Lung (tissue), 12 donors: ENCODE results near the gene C1orf210. TPM values are rescaled to one million over a fixed set of nuclear protein-coding genes. Genes with fewer than 3 reads are reported as not detected.

ENCODE experiments used
- ATAC-seq: fragments of 200-7000 bp; cut with Tn5 transposase; one replicate; pipeline ENCODE4 v1.9.1; 2020; ENCODE audit warnings: moderate number of reproducible peaks; ENCODE audit not compliant: insufficient read depth, low FRiP score
- DNase-seq, 3 donors: peaks; one replicate each; pipeline ENCODE4 v3.0.0-alpha.2; 2013 to 2017
- H3K27ac ChIP-seq, 2 donors: one replicate each; pipeline ENCODE4 v1.5.1; 2013; ENCODE audit warnings: mild to moderate bottlenecking in 2 of 2, moderate library complexity in 2 of 2, control low read depth in 1 of 2, inconsistent platforms in 1 of 2, low read depth in 1 of 2, low read length in 1 of 2
- H3K27me3 ChIP-seq, 3 donors: one replicate each; pipeline ENCODE4 v1.5.1; 2013; ENCODE audit warnings: low read length in 2 of 3; ENCODE audit not compliant: control insufficient read depth in 3 of 3, insufficient read depth in 3 of 3
- H3K36me3 ChIP-seq, 4 donors: one replicate each; pipeline ENCODE4 v1.5.1; 2013; ENCODE audit warnings: low read length in 4 of 4, mild to moderate bottlenecking in 1 of 4, moderate library complexity in 1 of 4; ENCODE audit not compliant: control insufficient read depth in 4 of 4, insufficient read depth in 4 of 4
- H3K4me1 ChIP-seq, 5 donors: one replicate each; pipeline ENCODE4 v1.5.1; 2013; ENCODE audit warnings: low read length in 5 of 5, mild to moderate bottlenecking in 2 of 5, moderate library complexity in 1 of 5; ENCODE audit not compliant: control insufficient read depth in 5 of 5, insufficient read depth in 5 of 5
- H3K4me3 ChIP-seq: one replicate; pipeline ENCODE4 v1.5.1; 2013; ENCODE audit warnings: mild to moderate bottlenecking, control low read depth, moderate library complexity
- H3K9ac ChIP-seq, 2 donors: one replicate each; pipeline ENCODE4 v1.5.1; 2013; ENCODE audit warnings: low read length in 2 of 2, control low read depth in 1 of 2; ENCODE audit not compliant: insufficient read depth in 1 of 2
- H3K9me3 ChIP-seq, 4 donors: one replicate each; pipeline ENCODE4 v1.5.1; 2013; ENCODE audit warnings: low read length in 3 of 4, mild to moderate bottlenecking in 1 of 4, moderate library complexity in 1 of 4; ENCODE audit not compliant: control insufficient read depth in 4 of 4, insufficient read depth in 3 of 4
- CTCF ChIP-seq: IDR thresholded peaks from 2 replicates; pipeline ENCODE4 v1.5.1; 2012; ENCODE audit warnings: mild to moderate bottlenecking; ENCODE audit errors: control extremely low read depth, extremely low read depth
- WGBS, 2 donors: extraction: QIAGEN DNeasy Blood & Tissue Kit; methylation state at CpG; one replicate each; pipeline ENCODE4 v1.1.7; 2013; 5-methylcytosine and 5-hydroxymethylcytosine counted together
- polyA plus RNA-seq, 2 donors: library from polyadenylated mRNA; stranded (reverse); fragments of 200-250 nt; gene quantifications; one replicate each; pipeline ENCODE4 v1.2.1, GENCODE V29; 2013
- total RNA-seq, 2 donors: library from RNA; depleted of rRNA in 1 of 2; stranded (reverse); fragments of >200 nt in 1 of 2; gene quantifications; one replicate each; pipeline ENCODE4 v1.2.1, GENCODE V29; 2014 to 2021
- donor health status: control.
- donor health status: control.
- donor health status: Bipolar disorder and iron deficiency.
- donor health status: healthy.
- donor health status: DM: yes; HTN: yes; CAD: no.

Gene C1orf210
- total and polyA plus RNA-seq, 4 donors, result 10.4 to 25.9 (median 21.0) TPM

- Histone ChIP-seq H3K27ac (no peak overlapping the region), H3K9ac (no peak overlapping the region), H3K27me3 (no peaks in the 10 kb centered on the region), H3K36me3 (no peaks in the 10 kb centered on the region), H3K9me3 (no peaks in the 10 kb centered on the region), H3K4me3 (no peak overlapping the region), H3K4me1 (peaks cover 0 to 14% (median 10%) of the 10 kb centered on the region in 5 donors)
- no peak for TF ChIP-seq CTCF
- WGBS, 2 donors, result 83 to 88% methylated on average over 7 of the region's 7 CpGs
- DNase-seq, result no peak
- no peak for ATAC-seq
Observed at GRCh38 chr1:43292216-43292615, 6.8 kb upstream of the C1orf210 start.

- TF ChIP-seq CTCF, result no peak
- 78 to 87% methylated on average over 12 of the region's 12 CpGs for WGBS, 2 donors
- Histone ChIP-seq H3K4me1 (peaks cover 0 to 10% (median 0%) of the 10 kb centered on the region in 5 donors), H3K9me3 (no peaks in the 10 kb centered on the region), H3K27ac (no peak overlapping the region), H3K27me3 (no peaks in the 10 kb centered on the region), H3K4me3 (no peak overlapping the region), H3K36me3 (no peaks in the 10 kb centered on the region), H3K9ac (no peak overlapping the region)
- DNase-seq (no peak), ATAC-seq (no peak)
Observed at GRCh38 chr1:43288785-43289706, 3.7 kb upstream of the C1orf210 start.

- Histone ChIP-seq H3K4me3 (no peak overlapping the region), H3K27me3 (no peaks in the 10 kb centered on the region), H3K9me3 (no peaks in the 10 kb centered on the region), H3K4me1 (peaks cover 0 to 5% (median 0%) of the 10 kb centered on the region in 5 donors), H3K9ac (no peak overlapping the region), H3K36me3 (no peaks in the 10 kb centered on the region), H3K27ac (no peak overlapping the region)
- TF ChIP-seq CTCF, result no peak
- WGBS, 2 donors, result 90 to 93% methylated on average over 9 of the region's 9 CpGs
- no peak for ATAC-seq
- DNase-seq, result no peak
Observed at GRCh38 chr1:43288058-43288784, 2.8 kb upstream of the C1orf210 start.
